Transverse colon (tissue), 4 donors: ENCODE data around the gene C19orf73. TPM values are rescaled to one million over a fixed set of nuclear protein-coding genes. Genes with fewer than 3 reads are reported as not detected.

Experiments used
- DNase-seq: peaks from one replicate; pipeline ENCODE4 v3.0.0-alpha.2; 2019
- H3K27ac ChIP-seq, 4 donors: fragments of 200-600 bp; sonication (generic); 2 replicates each; pipeline ENCODE4 v1.5.1; 2016 to 2018; ENCODE audit warnings: inconsistent platforms in 4 of 4
- H3K27me3 ChIP-seq: fragments of 200-600 bp; sonication (generic); 2 replicates; pipeline ENCODE4 v1.5.1; 2017; ENCODE audit warnings: inconsistent platforms
- H3K36me3 ChIP-seq, 4 donors: fragments of 200-600 bp; sonication (generic); 2 replicates each; pipeline ENCODE4 v1.5.1; 2017 to 2019; ENCODE audit warnings: inconsistent platforms in 4 of 4
- H3K4me1 ChIP-seq, 4 donors: fragments of 200-600 bp; sonication (generic); 2 replicates each; pipeline ENCODE4 v1.5.1; 2017 to 2020; ENCODE audit warnings: inconsistent platforms in 4 of 4
- H3K4me3 ChIP-seq, 4 donors: fragments of 200-600 bp; sonication (generic); 1 replicate in 1 of 4; 2 replicates in 3 of 4; pipeline versions ENCODE4 v1.5.1 to v1.6.1; 2017 to 2019; ENCODE audit warnings: inconsistent platforms in 4 of 4
- H3K9me3 ChIP-seq, 2 donors: fragments of 200-600 bp; sonication (generic); 2 replicates each; pipeline ENCODE4 v1.5.1; 2017 to 2019; ENCODE audit warnings: inconsistent platforms in 2 of 2
- CTCF ChIP-seq, 5 experiments: fragments of 200-600 bp in 3 of 5; fragments of 450-650 bp in 2 of 5; sonication (generic) in 3 of 5; IDR thresholded peaks; 1 replicate in 2 of 5; 2 replicates in 3 of 5; pipeline ENCODE4 v1.5.1; 2016 to 2017; ENCODE audit warnings: antibody characterized with exemption in 5 of 5, inconsistent platforms in 3 of 5, mild to moderate bottlenecking in 2 of 5, moderate library complexity in 1 of 5
- EP300 ChIP-seq: sonication (generic); formaldehyde crosslinking; IDR thresholded peaks from one replicate; pipeline ENCODE4 v1.6.1; 2017; ENCODE audit warnings: antibody characterized with exemption, low read depth
- POLR2A ChIP-seq: fragments of 450-650 bp; IDR thresholded peaks from one replicate; pipeline ENCODE4 v1.6.1; 2016; ENCODE audit warnings: antibody characterized with exemption, mild to moderate bottlenecking, moderate library complexity
- POLR2AphosphoS5 ChIP-seq, 3 donors: sonication (generic); formaldehyde crosslinking; IDR thresholded peaks; one replicate each; pipeline ENCODE4 v1.6.1; 2016; ENCODE audit warnings: antibody characterized with exemption in 3 of 3
- WGBS, 2 donors: methylation state at CpG; one replicate each; pipeline ENCODE4 v1.1.5; 2018; ENCODE audit warnings: low coverage in 1 of 2; 5-methylcytosine and 5-hydroxymethylcytosine counted together
- in situ Hi-C, 4 donors: fragments of 200-750 bp; cut with MboI; loops; one replicate each; pipeline versions ENCODE4 v1.15.0 to v1.15.1; 2017; ENCODE audit warnings: low sequenced_read_pairs in 3 of 4, low pct_ligation_motif_present in 1 of 4, low pct_unique_long_range_greater_than_20kb in 1 of 4
- intact Hi-C: fragments of 100-400 bp; cut with DNase I; formaldehyde crosslinking; loops from one replicate; pipeline ENCODE4 v1.15.1; 2023; ENCODE audit warnings: low total_unique reads
- total RNA-seq, 4 donors: library from RNA; depleted of rRNA; stranded (reverse); fragments of >200 nt; gene quantifications; one replicate each; pipeline ENCODE4 v1.1.0, GENCODE V29; 2016

C19orf73 gene
- total RNA-seq, 4 donors from 2014 or later: 7.5 to 12.5 (median 8.2) TPM; not detected in 1

GRCh38 chr19:49165865-49166301 lies 46.9 kb upstream of the C19orf73 start:
- 35% methylated on average over 30 of the region's 30 CpGs; no CpG with 5 or more reads in 1 of the 2 donors for WGBS, 2 donors
- Histone ChIP-seq H3K27me3 (no peaks in the 10 kb centered on the region), H3K27ac (peak overlapping the region; percentile 81 to 89 (median 87)), H3K9me3 (no peaks in the 10 kb centered on the region), H3K4me1 (peaks cover 14 to 76% (median 37%) of the 10 kb centered on the region in 4 donors), H3K4me3 (peak overlapping the region in 3 of 4 donors; percentile 9 to 39 (median 30)), H3K36me3 (peaks cover 0 to 6% (median 0%) of the 10 kb centered on the region in 4 donors)
- in situ Hi-C loops: no loop called here
- TF ChIP-seq POLR2A: no peak
- TF ChIP-seq CTCF (IDR thresholded peaks at IDR 0.05): peak in 1 of 5 experiments; percentile 28
- intact Hi-C loops: loop anchor here (1.0 kb wide), 1 partner anchor 23 kb away; no protein-coding TSS in a partner anchor
- DNase-seq: peak; percentile 22

- Histone ChIP-seq H3K4me1 (peaks cover 14 to 78% (median 39%) of the 10 kb centered on the region in 4 donors), H3K27me3 (no peaks in the 10 kb centered on the region), H3K36me3 (no peaks in the 10 kb centered on the region), H3K27ac (peak overlapping the region; percentile 81 to 89 (median 87)), H3K4me3 (peak overlapping the region in 2 of 4 donors; percentile 30 to 39), H3K9me3 (no peaks in the 10 kb centered on the region)
- intact Hi-C loops (no loop called here), in situ Hi-C loops (no loop called here)
- TF ChIP-seq CTCF (IDR thresholded peaks at IDR 0.05): no peak
- no peak for TF ChIP-seq POLR2A
- peak in 1 of 3 donors; percentile 23 for TF ChIP-seq POLR2AphosphoS5 (IDR thresholded peaks at IDR 0.05)
- WGBS, 2 donors: 41 to 51% methylated on average over 11 to 21 of the region's 24 CpGs
- DNase-seq: peak; percentile 25
Measured at GRCh38 chr19:49165111-49165750, 46.3 kb upstream of the C19orf73 start.

- no peaks in the 10 kb centered on the region for H3K9me3 ChIP-seq
- no peak for DNase-seq
- no peaks in the 10 kb centered on the region for H3K27me3 ChIP-seq
- no peak overlapping the region for H3K4me3 ChIP-seq
- in situ Hi-C loops (no loop called here), intact Hi-C loops (no loop called here)
- H3K36me3 ChIP-seq: no peaks in the 10 kb centered on the region
- H3K27ac ChIP-seq: peak overlapping the region in 3 of 4 donors; percentile 21 to 88 (median 45)
- WGBS, 2 donors: 40% methylated on average over 4 of the region's 4 CpGs; no CpG with 5 or more reads in 1 of the 2 donors
- peaks cover 18 to 81% (median 45%) of the 10 kb centered on the region in 4 donors for H3K4me1 ChIP-seq
- no peak for TF ChIP-seq POLR2AphosphoS5 (IDR thresholded peaks at IDR 0.05)
- no peak for TF ChIP-seq POLR2A
- no peak for TF ChIP-seq CTCF (IDR thresholded peaks at IDR 0.05)
- no peak for TF ChIP-seq EP300
Measured at GRCh38 chr19:49161987-49162386, 43.0 kb upstream of the C19orf73 start.

GRCh38 chr19:49160450-49161189 lies 41.7 kb upstream of the C19orf73 start:
- no peak for DNase-seq
- Histone ChIP-seq H3K36me3 (no peaks in the 10 kb centered on the region), H3K27me3 (no peaks in the 10 kb centered on the region), H3K27ac (peak overlapping the region; percentile 20 to 96 (median 94)), H3K4me3 (no peak overlapping the region), H3K9me3 (no peaks in the 10 kb centered on the region), H3K4me1 (peaks cover 16 to 75% (median 40%) of the 10 kb centered on the region in 4 donors)
- 83 to 92% methylated on average over 5 to 13 of the region's 13 CpGs for WGBS, 2 donors
- intact Hi-C loops: no loop called here
- TF ChIP-seq POLR2AphosphoS5 (IDR thresholded peaks at IDR 0.05) (peak in 1 of 3 donors; percentile 42), POLR2A (peak; percentile 14), CTCF (IDR thresholded peaks at IDR 0.05) (no peak)
- in situ Hi-C loops: no loop called here
